ENCODE measurements around the gene GCA. TPM values are rescaled to one million over a fixed set of nuclear protein-coding genes. Genes with fewer than 3 reads are reported as not detected.

The GCA gene
- total RNA-seq, 1 donor from 2014 or later = 92.6 TPM

GRCh38 chr2:162342321-162342720, 1.6 kb upstream of the GCA start:
- Mint-ChIP-seq H3K27ac (no peak overlapping the region), H3K27me3 (peaks cover 12% of the 10 kb centered on the region), H3K36me3 (ENCODE audit: insufficient read depth) (no peaks in the 10 kb centered on the region), H3K9me3 (ENCODE audit: low read depth) (no peaks in the 10 kb centered on the region), H3K4me1 (ENCODE audit: low read depth) (peaks cover 11% of the 10 kb centered on the region), H3K4me3 (ENCODE audit: low read depth) (no peak overlapping the region)
- DNase-seq (ENCODE audit: low spot score, unreplicated experiment) = no peak
- TF ChIP-seq CTCF (IDR thresholded peaks at IDR 0.05; ENCODE audit: unreplicated experiment) = no peak

GRCh38 chr2:162342841-162343240, 1.1 kb upstream of the GCA start:
- Mint-ChIP-seq H3K36me3 (ENCODE audit: insufficient read depth) (no peaks in the 10 kb centered on the region), H3K27ac (no peak overlapping the region), H3K4me3 (ENCODE audit: low read depth) (no peak overlapping the region), H3K4me1 (ENCODE audit: low read depth) (peaks cover 13% of the 10 kb centered on the region), H3K27me3 (peaks cover 12% of the 10 kb centered on the region), H3K9me3 (ENCODE audit: low read depth) (no peaks in the 10 kb centered on the region)
- DNase-seq (ENCODE audit: low spot score, unreplicated experiment) = no peak
- TF ChIP-seq CTCF (IDR thresholded peaks at IDR 0.05; ENCODE audit: unreplicated experiment) = no peak

GRCh38 chr2:162343492-162343823, 474 bp upstream of the GCA start:
- Mint-ChIP-seq H3K27me3 (peaks cover 12% of the 10 kb centered on the region), H3K4me1 (ENCODE audit: low read depth) (peaks cover 13% of the 10 kb centered on the region), H3K4me3 (ENCODE audit: low read depth) (peak overlapping the region; percentile 97), H3K36me3 (ENCODE audit: insufficient read depth) (no peaks in the 10 kb centered on the region), H3K27ac (peak overlapping the region; percentile 99), H3K9me3 (ENCODE audit: low read depth) (no peaks in the 10 kb centered on the region)
- no peak for DNase-seq (ENCODE audit: low spot score, unreplicated experiment)
- no peak for TF ChIP-seq CTCF (IDR thresholded peaks at IDR 0.05; ENCODE audit: unreplicated experiment)

GRCh38 chr2:162344617-162344950, 652 bp downstream of the GCA start:
- Mint-ChIP-seq H3K9me3 (ENCODE audit: low read depth) (no peaks in the 10 kb centered on the region), H3K4me1 (ENCODE audit: low read depth) (peaks cover 13% of the 10 kb centered on the region), H3K27me3 (peaks cover 12% of the 10 kb centered on the region), H3K4me3 (ENCODE audit: low read depth) (peak overlapping the region; percentile 97), H3K27ac (peak overlapping the region; percentile 99), H3K36me3 (ENCODE audit: insufficient read depth) (peaks cover 1% of the 10 kb centered on the region)
- TF ChIP-seq CTCF (IDR thresholded peaks at IDR 0.05; ENCODE audit: unreplicated experiment) = no peak
- DNase-seq (ENCODE audit: low spot score, unreplicated experiment) = no peak

GRCh38 chr2:162365392-162365791, 21.5 kb downstream of the GCA start:
- H3K9me3 Mint-ChIP-seq (ENCODE audit: low read depth) = no peaks in the 10 kb centered on the region
- H3K4me3 Mint-ChIP-seq (ENCODE audit: low read depth) = no peak overlapping the region
- peaks cover 4% of the 10 kb centered on the region for H3K36me3 Mint-ChIP-seq (ENCODE audit: insufficient read depth)
- no peak overlapping the region for H3K27ac Mint-ChIP-seq
- no peak for DNase-seq (ENCODE audit: low spot score, unreplicated experiment)
- no peak for TF ChIP-seq CTCF (IDR thresholded peaks at IDR 0.05; ENCODE audit: unreplicated experiment)
- H3K27me3 Mint-ChIP-seq = no peaks in the 10 kb centered on the region
- peaks cover 3% of the 10 kb centered on the region for H3K4me1 Mint-ChIP-seq (ENCODE audit: low read depth)

Data from progenitor cell of endocrine pancreas (in vitro differentiated cells).